Melanocyte of skin (primary cell): ENCODE data around the gene CA5A. TPM values are rescaled to one million over a fixed set of nuclear protein-coding genes. Genes with fewer than 3 reads are reported as not detected.

Experiments used
- small RNA-seq, 2 donors: library from RNA; depleted of rRNA; stranded (forward); fragments of <200 nt; gene quantifications; one replicate each; pipeline ENCODE3, GENCODE V24; 2012
- total RNA-seq, 2 donors: library from RNA; depleted of rRNA; stranded (reverse); fragments of >200 nt; gene quantifications; 2 replicates each; pipeline ENCODE4 v1.2.3, GENCODE V29; 2012

Gene CA5A
- not detected for total RNA-seq

DNA sequence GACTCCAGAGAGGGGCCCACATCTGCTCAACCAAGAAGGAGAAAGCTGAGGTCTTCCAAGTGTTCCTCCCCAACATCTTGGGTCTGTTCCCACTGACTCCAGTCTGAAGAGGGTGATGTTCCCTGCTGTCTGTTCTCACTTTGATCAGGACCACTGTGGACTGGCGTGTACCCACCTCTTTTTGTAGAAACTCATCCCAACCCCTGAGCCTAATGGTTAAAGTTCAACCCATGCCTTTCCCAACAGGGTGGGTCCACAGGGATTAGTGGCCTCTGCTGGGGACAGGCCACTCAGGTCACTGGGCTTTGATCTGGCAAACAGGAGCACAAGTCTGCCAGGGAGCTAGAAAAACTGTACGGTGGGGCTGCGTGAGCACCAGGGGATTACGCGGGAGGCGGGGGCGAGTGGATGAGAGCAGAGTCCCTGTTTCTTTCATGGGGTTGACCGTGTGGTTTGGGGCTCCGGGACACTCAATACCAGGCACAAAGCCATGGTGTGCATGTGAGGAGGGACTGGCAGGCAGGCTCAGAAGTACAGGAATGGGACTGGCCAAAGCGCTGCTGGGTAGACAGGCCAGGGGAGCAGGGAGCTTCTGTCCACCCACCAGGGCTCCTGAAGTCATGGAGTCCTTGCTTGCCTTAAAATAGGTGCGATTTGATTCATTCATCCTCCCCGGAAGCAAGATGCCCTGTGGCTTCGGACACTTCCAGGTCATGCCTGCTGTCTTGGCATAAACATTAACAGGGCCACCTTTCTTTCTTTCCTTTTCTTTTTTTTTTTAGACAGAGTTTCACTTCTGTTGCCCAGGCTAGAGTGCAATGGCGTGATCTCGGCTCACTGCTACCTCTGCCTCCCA is at the start of gene CA5A:
TSS of gene CA5A (minus strand) at position 155 of the 856 bp plus-strand sequence. CDS start at position 76, 79 bp downstream.

DNA sequence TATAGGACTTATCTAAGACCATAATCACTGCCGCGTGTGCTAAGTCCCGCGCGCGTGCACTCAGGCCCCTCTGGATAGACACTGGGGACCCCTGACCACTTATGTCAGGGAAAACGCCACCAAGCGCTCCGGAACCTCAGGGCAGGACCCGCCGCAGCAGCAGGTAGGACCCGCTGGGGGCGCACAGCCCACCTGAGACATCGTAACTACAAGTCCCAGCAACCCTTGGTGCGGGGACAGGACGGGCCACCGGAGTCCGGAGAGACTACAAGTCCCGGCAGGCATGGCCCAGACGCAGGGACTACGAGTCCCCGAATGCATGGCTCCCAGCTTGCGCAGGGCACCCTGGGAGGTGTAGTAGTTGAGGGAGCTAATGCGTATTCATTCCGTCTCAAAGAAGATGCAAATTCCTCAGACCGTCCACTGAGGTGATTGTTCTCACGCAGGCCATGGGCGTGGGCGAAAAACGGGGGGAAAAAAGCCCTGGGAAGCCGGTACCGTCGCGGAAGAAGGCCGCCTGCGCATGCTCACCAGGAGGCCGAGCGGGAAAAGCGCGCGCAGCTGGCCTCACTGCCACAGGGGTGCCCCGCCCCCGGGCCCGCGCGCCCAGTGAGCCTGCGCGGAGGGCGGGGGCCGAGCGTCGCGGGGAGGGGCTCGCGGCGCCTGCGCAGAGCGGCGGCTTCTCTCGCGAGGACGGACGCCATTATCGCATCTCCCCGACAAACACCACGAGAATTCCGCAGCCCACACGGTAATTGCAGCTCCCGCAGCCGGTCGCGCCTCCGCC is 14.6 kb upstream of the CA5A start, which contains the start of gene BANP:
TSS of gene BANP (plus strand) at position 670 of the 787 bp plus-strand sequence. CDS start 23,682 bp downstream, outside the sequence.

DNA sequence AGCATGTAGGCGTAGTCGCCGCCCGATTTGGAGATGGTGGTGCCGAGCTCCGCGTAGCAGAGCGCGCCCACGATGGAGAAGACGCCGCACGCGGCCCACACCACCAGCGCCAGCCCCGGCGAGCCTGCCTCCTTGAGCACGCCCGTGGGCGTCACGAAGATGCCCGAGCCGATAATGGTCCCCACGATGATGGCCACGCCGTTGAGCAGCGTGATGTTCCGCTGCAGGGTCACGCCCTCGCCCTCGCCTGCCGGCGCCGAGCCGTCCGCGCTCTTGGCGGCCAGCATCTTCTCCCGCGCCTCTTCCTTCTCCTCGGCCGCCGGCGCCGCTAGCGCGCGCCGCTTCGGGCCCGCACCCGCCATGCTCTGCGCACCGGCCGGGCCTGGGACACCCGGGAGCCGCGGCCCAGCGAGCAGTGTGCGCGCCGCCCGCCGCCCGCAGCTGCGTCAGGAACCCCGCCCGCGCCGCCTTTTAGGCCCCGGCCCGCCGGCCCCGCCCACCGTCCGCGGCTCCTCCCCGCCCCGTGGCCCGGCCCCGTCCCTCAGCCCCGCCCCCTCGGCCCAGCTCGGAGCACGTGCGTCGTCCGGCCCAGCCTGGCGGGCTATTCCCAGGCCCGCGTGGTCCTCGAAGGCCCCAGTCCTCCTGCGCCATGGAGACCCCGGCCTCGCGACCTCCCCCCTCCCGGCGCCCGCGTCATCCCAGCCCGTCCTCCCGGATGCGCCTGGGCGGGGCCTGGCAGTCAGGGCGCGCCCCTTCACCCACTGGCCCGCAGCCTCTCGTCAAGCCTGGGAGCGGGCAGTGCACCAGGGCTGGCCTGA is 67.1 kb downstream of the CA5A start, which contains the start of gene SLC7A5:
TSS of gene SLC7A5 (minus strand) at position 447 of the 818 bp plus-strand sequence. CDS start at position 362, 85 bp downstream.

Small RNAs within 50 kb of the gene (small RNA-seq; reads per million reads assigned to genes)
- gene AC127455.1, result 0 reads per million in 2 donors

Other genes starting within 250 kb of the CA5A start
- gene KLHDC4, start 170.5 kb downstream of the CA5A start, total RNA-seq, result 10 to 100 TPM; 18.2 to 22.3 TPM
- 100 to 1,000 TPM; 319 to 397 TPM for gene SLC7A5, start 67.0 kb downstream of the CA5A start, total RNA-seq
- 10 to 100 TPM; 33.0 to 60.6 TPM for gene BANP, start 14.9 kb upstream of the CA5A start, total RNA-seq